ENCODE data around the gene SORCS2.

Gene SORCS2

GRCh38 chr4:7736436-7737267, 544.3 kb downstream of the SORCS2 start:
- Mint-ChIP-seq H3K4me1 (no peaks in the 10 kb centered on the region), H3K27ac (no peak overlapping the region), H3K36me3 (no peaks in the 10 kb centered on the region), H3K4me3 (no peak overlapping the region), H3K9me3 (no peaks in the 10 kb centered on the region)
- DNase-seq (ENCODE audit: low spot score in 2 of 2) (no peak), ATAC-seq (no peak)

- Mint-ChIP-seq H3K9me3 (no peaks in the 10 kb centered on the region), H3K4me1 (no peaks in the 10 kb centered on the region), H3K4me3 (no peak overlapping the region), H3K27ac (no peak overlapping the region), H3K36me3 (no peaks in the 10 kb centered on the region)
- no peak for ATAC-seq
- no peak for DNase-seq (ENCODE audit: low spot score in 2 of 2)
These were observed 544.9 kb downstream of the SORCS2 start for GRCh38 chr4:7737268-7737645.

- DNase-seq (ENCODE audit: low spot score in 2 of 2): no peak
- Mint-ChIP-seq H3K27ac (no peak overlapping the region), H3K36me3 (no peaks in the 10 kb centered on the region), H3K4me1 (no peaks in the 10 kb centered on the region), H3K9me3 (no peaks in the 10 kb centered on the region), H3K4me3 (no peak overlapping the region)
- ATAC-seq: no peak
These were observed 545.6 kb downstream of the SORCS2 start for GRCh38 chr4:7737752-7738457.

DNA sequence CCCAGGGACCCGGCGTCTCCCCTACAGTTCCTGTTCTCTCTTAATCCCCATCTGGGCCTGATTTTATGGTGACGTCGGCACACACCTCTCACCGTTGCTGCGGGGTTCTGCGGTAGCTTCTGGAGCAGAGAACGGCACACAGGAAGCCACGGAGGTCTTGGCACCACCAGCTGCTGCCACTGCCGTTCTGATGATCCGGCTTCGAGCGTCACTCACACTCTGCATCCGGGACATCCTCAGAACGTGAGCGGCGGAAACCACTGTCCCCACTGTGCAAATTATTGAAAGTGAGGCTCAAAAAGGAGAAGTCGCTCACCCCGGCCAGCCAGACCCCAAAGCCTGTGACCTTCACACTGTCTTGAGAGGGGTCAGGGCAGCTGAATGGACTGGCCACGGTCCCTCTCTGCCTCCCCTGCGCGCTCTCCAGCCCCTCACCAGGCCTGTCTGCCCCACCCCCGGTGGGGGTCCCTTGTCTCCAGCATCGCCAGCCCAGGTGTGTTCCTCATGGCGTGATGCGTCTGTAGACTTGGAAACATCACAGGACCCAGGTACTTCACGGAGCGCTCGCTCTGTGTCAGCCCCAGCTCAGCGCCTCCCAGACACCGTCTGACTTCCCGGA, 546.2 kb downstream of the SORCS2 start:
- no peaks in the 10 kb centered on the region for H3K4me1 Mint-ChIP-seq
- no peak overlapping the region for H3K4me3 Mint-ChIP-seq
- ATAC-seq: no peak
- H3K27ac Mint-ChIP-seq: no peak overlapping the region
- DNase-seq (ENCODE audit: low spot score in 2 of 2): no peak
- no peaks in the 10 kb centered on the region for H3K9me3 Mint-ChIP-seq
- H3K36me3 Mint-ChIP-seq: no peaks in the 10 kb centered on the region

DNA sequence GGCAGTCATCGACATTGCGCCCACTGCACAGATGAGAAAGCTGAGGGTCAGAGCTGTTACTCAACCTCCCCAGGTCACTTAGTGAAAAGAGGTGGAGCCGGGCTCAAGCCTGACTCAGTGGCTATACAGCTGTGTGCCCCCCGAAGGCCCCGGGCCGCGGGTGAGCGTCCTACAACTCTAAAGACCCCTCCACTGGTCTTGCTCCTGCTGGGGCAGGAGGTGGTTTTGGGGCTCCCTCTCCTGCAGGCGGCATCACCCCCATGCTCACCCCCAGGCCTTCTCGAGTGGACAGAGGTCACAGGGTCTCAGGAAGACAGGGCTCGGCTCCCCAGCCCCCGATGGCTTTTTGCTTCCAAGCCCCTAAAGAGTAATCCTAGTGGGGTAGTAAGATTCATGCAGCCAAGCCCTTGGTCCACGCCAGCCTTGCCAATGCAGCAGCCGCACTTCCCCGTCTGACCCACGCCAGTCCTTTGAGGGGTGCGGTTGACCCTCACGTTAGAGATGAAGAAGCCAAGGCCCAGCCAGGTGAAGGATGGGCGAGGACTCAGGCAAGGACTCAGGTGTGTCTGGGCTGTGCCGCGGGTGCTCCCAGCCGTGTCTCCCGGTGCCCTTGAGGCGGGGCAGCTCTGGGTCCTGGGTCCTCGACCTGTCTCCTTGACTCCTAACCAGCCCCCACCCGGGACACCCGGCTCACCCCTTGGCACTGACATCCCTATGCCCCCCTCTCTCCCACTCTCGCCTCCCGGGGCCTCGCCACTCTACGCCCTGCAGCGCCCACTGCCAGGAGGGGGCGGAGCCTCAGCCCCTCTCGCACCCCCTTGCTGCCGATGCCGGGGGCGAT, 547.0 kb downstream of the SORCS2 start:
- ATAC-seq (no peak), DNase-seq (ENCODE audit: low spot score in 2 of 2) (no peak)
- Mint-ChIP-seq H3K27ac (no peak overlapping the region), H3K9me3 (no peaks in the 10 kb centered on the region), H3K4me1 (peaks cover 5% of the 10 kb centered on the region), H3K36me3 (no peaks in the 10 kb centered on the region), H3K4me3 (no peak overlapping the region)

GRCh38 chr4:7739918-7740865, 547.9 kb downstream of the SORCS2 start:
- H3K36me3 Mint-ChIP-seq: no peaks in the 10 kb centered on the region
- ATAC-seq: no peak
- no peaks in the 10 kb centered on the region for H3K9me3 Mint-ChIP-seq
- no peak for DNase-seq (ENCODE audit: low spot score in 2 of 2)
- no peak overlapping the region for H3K27ac Mint-ChIP-seq
- no peak overlapping the region for H3K4me3 Mint-ChIP-seq
- peaks cover 5% of the 10 kb centered on the region for H3K4me1 Mint-ChIP-seq

DNA sequence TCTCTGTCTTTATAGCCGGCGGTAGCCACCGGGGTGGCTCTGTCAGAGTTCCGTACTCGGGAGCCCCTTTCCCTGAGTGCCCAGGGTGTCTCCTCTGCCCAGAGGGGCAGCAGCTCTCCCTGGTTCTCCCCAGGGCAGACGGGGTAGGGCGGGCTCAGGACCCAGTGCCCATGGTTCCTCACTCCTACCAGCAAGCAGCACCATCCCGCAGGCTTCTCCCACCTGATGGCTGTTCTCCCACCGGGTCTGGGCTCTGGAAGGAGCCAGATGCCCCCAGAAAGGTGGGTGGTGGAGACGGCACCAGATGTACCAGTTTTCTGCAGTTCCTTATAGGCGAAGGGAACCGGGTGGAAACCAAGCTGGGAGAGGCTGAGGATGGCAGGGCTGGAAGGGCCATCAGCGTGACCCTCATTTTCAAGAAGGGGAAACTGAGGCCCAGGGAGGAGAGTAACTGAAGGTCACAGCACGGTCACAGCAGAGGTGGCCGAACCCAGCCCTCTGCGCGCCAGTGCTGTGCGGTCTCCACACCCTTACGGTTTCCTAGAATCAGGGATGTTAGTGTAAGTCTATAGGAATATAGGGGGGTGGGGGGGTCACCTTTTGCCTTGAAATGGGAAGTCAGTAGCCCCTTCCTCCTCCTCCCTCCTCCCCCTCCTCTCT, 548.7 kb downstream of the SORCS2 start:
- no peak for ATAC-seq
- no peak overlapping the region for H3K4me3 Mint-ChIP-seq
- DNase-seq (ENCODE audit: low spot score in 2 of 2): no peak
- H3K4me1 Mint-ChIP-seq: peaks cover 5% of the 10 kb centered on the region
- H3K27ac Mint-ChIP-seq: no peak overlapping the region
- no peaks in the 10 kb centered on the region for H3K36me3 Mint-ChIP-seq
- H3K9me3 Mint-ChIP-seq: no peaks in the 10 kb centered on the region

DNA sequence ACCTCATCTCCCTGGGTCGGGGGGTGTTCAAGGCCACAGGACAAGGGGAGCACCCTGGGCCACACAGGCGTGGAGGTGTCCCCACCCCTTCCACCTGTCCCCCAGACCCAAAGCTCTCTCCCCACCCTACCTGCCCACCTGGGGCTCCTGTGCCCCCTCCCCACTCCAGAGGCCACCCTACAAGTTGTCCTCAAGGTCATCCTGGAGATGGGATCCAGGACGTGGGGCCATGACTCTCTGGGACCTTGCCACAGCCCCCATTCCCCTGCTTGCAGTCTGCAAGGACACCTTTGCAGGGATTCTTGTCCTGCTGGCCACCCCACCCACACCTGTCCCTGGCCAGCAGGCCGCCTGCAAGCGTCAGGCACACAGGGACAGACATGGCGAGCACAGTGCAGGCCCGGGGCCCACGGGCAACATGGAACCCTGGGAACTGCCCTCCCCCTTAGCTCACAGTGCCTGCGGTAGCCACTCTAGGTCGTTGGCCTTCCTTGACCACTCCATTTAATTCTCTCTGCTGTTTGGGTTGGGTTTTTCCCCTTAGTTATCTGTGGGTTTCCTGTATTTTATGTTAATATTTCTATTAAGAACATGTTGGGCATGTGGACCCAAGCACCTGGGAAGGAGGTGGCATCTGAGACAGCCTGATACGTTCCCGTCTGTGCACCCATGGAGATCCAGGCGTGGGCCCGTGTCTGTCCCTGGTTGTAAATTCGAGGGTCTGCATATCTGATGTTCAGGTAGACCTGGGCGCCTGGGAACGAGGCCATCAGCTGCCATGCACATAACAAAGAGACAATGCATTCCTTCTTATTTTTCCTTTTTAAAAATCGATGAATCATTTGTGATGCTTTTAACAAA, 549.8 kb downstream of the SORCS2 start:
- Mint-ChIP-seq H3K4me1 (peaks cover 5% of the 10 kb centered on the region), H3K27ac (no peak overlapping the region), H3K9me3 (no peaks in the 10 kb centered on the region), H3K36me3 (no peaks in the 10 kb centered on the region), H3K4me3 (no peak overlapping the region)
- ATAC-seq: no peak
- no peak for DNase-seq (ENCODE audit: low spot score in 2 of 2)

GRCh38 chr4:7742807-7743280, 550.5 kb downstream of the SORCS2 start:
- H3K27ac Mint-ChIP-seq: no peak overlapping the region
- DNase-seq (ENCODE audit: low spot score in 2 of 2): no peak
- H3K4me1 Mint-ChIP-seq: peaks cover 5% of the 10 kb centered on the region
- no peaks in the 10 kb centered on the region for H3K9me3 Mint-ChIP-seq
- H3K4me3 Mint-ChIP-seq: no peak overlapping the region
- H3K36me3 Mint-ChIP-seq: no peaks in the 10 kb centered on the region
- ATAC-seq: no peak

GRCh38 chr4:7744142-7744804, 551.9 kb downstream of the SORCS2 start:
- no peak overlapping the region for H3K4me3 Mint-ChIP-seq
- H3K4me1 Mint-ChIP-seq: peaks cover 12% of the 10 kb centered on the region
- no peak overlapping the region for H3K27ac Mint-ChIP-seq
- ATAC-seq (no peak), DNase-seq (ENCODE audit: low spot score in 2 of 2) (no peak)
- no peaks in the 10 kb centered on the region for H3K36me3 Mint-ChIP-seq
- H3K9me3 Mint-ChIP-seq: no peaks in the 10 kb centered on the region

- no peaks in the 10 kb centered on the region for H3K9me3 Mint-ChIP-seq
- H3K27ac Mint-ChIP-seq: no peak overlapping the region
- DNase-seq (ENCODE audit: low spot score in 2 of 2) (no peak), ATAC-seq (no peak)
- H3K4me3 Mint-ChIP-seq: no peak overlapping the region
- peaks cover 18% of the 10 kb centered on the region for H3K4me1 Mint-ChIP-seq
- no peaks in the 10 kb centered on the region for H3K36me3 Mint-ChIP-seq
These were observed 553.1 kb downstream of the SORCS2 start for GRCh38 chr4:7745301-7745885.

DNA sequence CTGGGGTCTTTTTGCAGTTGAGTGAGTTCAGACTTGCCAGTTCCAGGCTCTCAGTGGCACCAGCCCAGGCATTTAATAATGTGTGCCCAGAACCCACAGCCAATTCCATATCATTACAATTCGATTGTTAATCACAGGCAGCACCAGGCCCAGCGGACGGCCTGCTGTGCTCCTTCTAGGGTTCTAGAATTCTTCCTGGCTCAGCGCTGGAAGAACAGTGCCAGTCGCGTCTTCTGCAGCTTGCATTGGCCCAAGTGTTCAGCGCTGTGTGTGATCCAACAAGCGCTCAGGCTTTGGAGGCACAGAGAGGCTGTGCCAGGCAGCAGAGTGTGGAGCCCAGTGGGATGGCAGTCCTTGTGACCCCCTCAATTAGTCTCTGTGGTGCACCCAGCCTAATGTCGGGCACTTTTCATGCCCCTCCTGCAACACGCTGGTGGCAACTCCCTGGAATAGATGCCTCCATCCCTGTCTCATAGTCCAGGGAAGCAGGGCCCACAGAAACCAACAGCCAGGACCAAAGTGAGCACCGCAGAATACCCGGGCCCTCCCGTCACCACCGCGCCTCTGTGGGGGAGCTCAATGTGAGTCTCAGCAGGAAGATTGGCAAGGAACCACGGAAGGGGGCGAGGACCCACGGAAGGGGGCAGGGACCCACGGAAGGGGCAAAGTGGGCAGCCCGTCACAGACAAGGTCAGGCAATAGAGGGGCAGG, 554.2 kb downstream of the SORCS2 start:
- ATAC-seq (no peak), DNase-seq (ENCODE audit: low spot score in 2 of 2) (no peak)
- Mint-ChIP-seq H3K36me3 (no peaks in the 10 kb centered on the region), H3K9me3 (no peaks in the 10 kb centered on the region), H3K4me3 (no peak overlapping the region), H3K27ac (peak overlapping the region; percentile 2), H3K4me1 (peaks cover 18% of the 10 kb centered on the region)
